CD14-positive monocyte (primary cell): Measurements from ENCODE around the gene SF3A2. TPM values are rescaled to one million over a fixed set of nuclear protein-coding genes. Genes with fewer than 3 reads are reported as not detected.

Experiments
- DNase-seq, 3 donors: peaks; one replicate each; pipeline ENCODE4 v3.0.0-alpha.2; 2011 to 2022
- H2AFZ ChIP-seq: 2 replicates; pipeline ENCODE4 v1.6.0; 2012; ENCODE audit warnings: mild to moderate bottlenecking, low read depth, low read length, inconsistent platforms; ENCODE audit not compliant: insufficient read depth, poor library complexity, severe bottlenecking
- H3K27ac ChIP-seq, 2 donors: 1 replicate in 1 of 2; 2 replicates in 1 of 2; pipeline ENCODE4 v1.5.1; 2012 to 2013; ENCODE audit warnings: low read length in 2 of 2, control low read depth in 1 of 2, inconsistent platforms in 1 of 2, low read depth in 1 of 2, mild to moderate bottlenecking in 1 of 2
- H3K27me3 ChIP-seq, 2 donors: one replicate each; pipeline versions ENCODE4 v1.6.0 to v1.6.1; 2011 to 2013; ENCODE audit warnings: low read length in 2 of 2; ENCODE audit not compliant: control insufficient read depth in 2 of 2, insufficient read depth in 2 of 2
- H3K36me3 ChIP-seq, 2 donors: replicated peaks in 1 of 2; 1 replicate in 1 of 2; 2 replicates in 1 of 2; pipeline versions ENCODE4 v1.5.1 to v1.6.1; 2012 to 2013; ENCODE audit warnings: low read length in 2 of 2, control low read depth in 1 of 2, inconsistent platforms in 1 of 2, mild to moderate bottlenecking in 1 of 2; ENCODE audit not compliant: insufficient read depth in 2 of 2, control insufficient read depth in 1 of 2
- H3K4me1 ChIP-seq, 2 donors: 1 replicate in 1 of 2; 2 replicates in 1 of 2; pipeline versions ENCODE4 v1.5.1 to v1.6.1; 2012 to 2013; ENCODE audit warnings: low read length in 2 of 2, control low read depth in 1 of 2, inconsistent platforms in 1 of 2, mild to moderate bottlenecking in 1 of 2, moderate library complexity in 1 of 2; ENCODE audit not compliant: insufficient read depth in 2 of 2, control insufficient read depth in 1 of 2
- H3K4me2 ChIP-seq: replicated peaks from 2 replicates; pipeline ENCODE3; 2012; ENCODE audit warnings: low read length, moderate library complexity, mild to moderate bottlenecking; ENCODE audit not compliant: poor library complexity, severe bottlenecking; ENCODE audit errors: extremely low read depth
- H3K4me3 ChIP-seq, 3 experiments: fragments of 200-600 bp in 1 of 3; sonication (generic) in 1 of 3; replicated peaks in 1 of 3; 1 replicate in 2 of 3; 2 replicates in 1 of 3; pipeline ENCODE4 v1.5.1; 2011 to 2013; ENCODE audit warnings: low read length in 3 of 3, mild to moderate bottlenecking in 3 of 3, control low read depth in 2 of 3, low read depth in 2 of 3, inconsistent platforms in 1 of 3, moderate library complexity in 1 of 3
- H3K79me2 ChIP-seq: 2 replicates; pipeline ENCODE4 v1.6.0; 2012; ENCODE audit warnings: mild to moderate bottlenecking, control low read depth, inconsistent platforms, low read length, moderate library complexity; ENCODE audit not compliant: insufficient read depth
- H3K9ac ChIP-seq: 2 replicates; pipeline ENCODE4 v1.6.0; 2017; ENCODE audit warnings: low read length, mild to moderate bottlenecking; ENCODE audit not compliant: insufficient read depth, poor library complexity, severe bottlenecking
- H3K9me3 ChIP-seq, 2 donors: replicated peaks in 1 of 2; 1 replicate in 1 of 2; 2 replicates in 1 of 2; pipeline versions ENCODE4 v1.5.1 to v1.6.1; 2012 to 2013; ENCODE audit warnings: low read length in 2 of 2, control low read depth in 1 of 2; ENCODE audit not compliant: control insufficient read depth in 1 of 2, insufficient read depth in 1 of 2
- H4K20me1 ChIP-seq: 2 replicates; pipeline ENCODE4 v1.6.0; 2012; ENCODE audit warnings: mild to moderate bottlenecking, low read length, control low read depth, moderate library complexity; ENCODE audit not compliant: insufficient read depth
- H3K27ac Mint-ChIP-seq, 7 donors: one replicate each; pipeline ENCODE4 v1.8.0; 2020; ENCODE audit warnings: mild to moderate bottlenecking in 7 of 7, mixed read lengths in 7 of 7, moderate library complexity in 6 of 7, inconsistent platforms in 2 of 7
- H3K27me3 Mint-ChIP-seq, 3 donors: one replicate each; pipeline ENCODE4 v1.8.0; 2021 to 2022; ENCODE audit warnings: low read depth in 3 of 3, mild to moderate bottlenecking in 3 of 3, mixed read lengths in 3 of 3, moderate library complexity in 3 of 3, inconsistent platforms in 1 of 3
- H3K36me3 Mint-ChIP-seq, 2 donors: one replicate each; pipeline ENCODE4 v1.8.0; 2020; ENCODE audit warnings: mixed read lengths in 2 of 2, inconsistent platforms in 1 of 2, mild to moderate bottlenecking in 1 of 2
- H3K4me1 Mint-ChIP-seq: one replicate; pipeline ENCODE4 v1.8.0; 2020; ENCODE audit warnings: mild to moderate bottlenecking, mixed read lengths
- H3K4me3 Mint-ChIP-seq, 2 donors: one replicate each; pipeline ENCODE4 v1.8.0; 2020; ENCODE audit warnings: mild to moderate bottlenecking in 2 of 2, mixed read lengths in 2 of 2, moderate library complexity in 1 of 2
- H3K9me3 Mint-ChIP-seq, 7 donors: one replicate each; pipeline ENCODE4 v1.8.0; 2020 to 2022; ENCODE audit warnings: mixed read lengths in 7 of 7, mild to moderate bottlenecking in 6 of 7, moderate library complexity in 6 of 7, inconsistent platforms in 2 of 7
- CTCF ChIP-seq: fragments of 200-600 bp; IDR thresholded peaks from one replicate; pipeline ENCODE4 v1.8.0; 2022; ENCODE audit warnings: antibody characterized with exemption, mild to moderate bottlenecking
- WGBS: methylation state at CpG from one replicate; pipeline ENCODE4 v1.1.5; 2013; ENCODE audit warnings: missing lambda C conversion rate; ENCODE audit not compliant: insufficient coverage; 5-methylcytosine and 5-hydroxymethylcytosine counted together
- intact Hi-C, 2 donors: fragments of 100-400 bp; cut with micrococcal nuclease; formaldehyde crosslinking; loops; one replicate each; pipeline versions ENCODE4 v1.15.0 to v1.15.1; 2023
- polyA plus RNA-seq, 3 donors: library from polyadenylated mRNA; depleted of rRNA in 1 of 3; unstranded in 2 of 3; stranded (reverse) in 1 of 3; fragments of 300-500 nt in 2 of 3; fragments of >200 nt in 1 of 3; fragmentation: Illumina TruSeq in 2 of 3; gene quantifications; 1 replicate in 2 of 3; 2 replicates in 1 of 3; pipeline ENCODE4 v1.2.3, GENCODE V29; 2012 to 2021

SF3A2 gene
- polyA plus RNA-seq, 3 donors = 8.0 to 70.8 (median 11.6) TPM

GRCh38 chr19:2255982-2256685, 19.5 kb downstream of the SF3A2 start, which contains the start of gene JSRP1:
JSRP1 (minus strand) TSS chr19:2256417; CDS start chr19:2255314, 1,103 bp downstream.
- H3K27ac ChIP-seq = no peak within 1 kb of the TSS
- H3K4me3 ChIP-seq = no peak within 1 kb of the TSS
- Mint-ChIP-seq H3K4me1 (peaks cover 25% of the 10 kb centered on the region), H3K27ac (peak within 1 kb of the TSS in 3 of 7 donors; percentile 3 to 55 (median 25)), H3K4me3 (no peak within 1 kb of the TSS), H3K9me3 (peaks cover 0 to 5% (median 0%) of the 10 kb centered on the region in 7 donors), H3K27me3 (peaks cover 34 to 53% (median 42%) of the 10 kb centered on the region in 3 donors), H3K36me3 (peaks cover 0 to 4% of the 10 kb centered on the region in 2 donors)
- peak in 1 of 3 donors; percentile 51 for DNase-seq
- H3K9ac ChIP-seq = no peak within 1 kb of the TSS
- peaks cover 0 to 5% of the 10 kb centered on the region in 2 donors for H3K9me3 ChIP-seq
- peaks cover 19% of the 10 kb centered on the region for H4K20me1 ChIP-seq
- no peaks in the 10 kb centered on the region for H3K79me2 ChIP-seq
- H3K4me1 ChIP-seq = peaks cover 23 to 29% of the 10 kb centered on the region in 2 donors
- WGBS = 85% methylated on average over 17 of the region's 24 CpGs
- intact Hi-C loops = no loop called here
- no peak for TF ChIP-seq CTCF
- no peaks in the 10 kb centered on the region for H3K36me3 ChIP-seq
- H2AFZ ChIP-seq = no peak within 1 kb of the TSS
- H3K27me3 ChIP-seq = peaks cover 14 to 30% of the 10 kb centered on the region in 2 donors
- no peak within 1 kb of the TSS for H3K4me2 ChIP-seq

GRCh38 chr19:2259336-2259735, 22.7 kb downstream of the SF3A2 start:
- Histone ChIP-seq H4K20me1 (no peaks in the 10 kb centered on the region), H3K9me3 (no peaks in the 10 kb centered on the region), H3K4me3 (no peak overlapping the region), H3K4me2 (no peak overlapping the region), H3K27me3 (peaks cover 0 to 1% of the 10 kb centered on the region in 2 donors), H3K9ac (no peak overlapping the region), H3K27ac (no peak overlapping the region), H2AFZ (no peak overlapping the region), H3K79me2 (no peaks in the 10 kb centered on the region), H3K36me3 (no peaks in the 10 kb centered on the region), H3K4me1 (peaks cover 10 to 16% of the 10 kb centered on the region in 2 donors)
- Mint-ChIP-seq H3K36me3 (no peaks in the 10 kb centered on the region), H3K27ac (peak overlapping the region in 1 of 7 donors; percentile 60), H3K9me3 (peaks cover 0 to 1% (median 0%) of the 10 kb centered on the region in 7 donors), H3K4me3 (no peak overlapping the region), H3K27me3 (peaks cover 9 to 21% (median 16%) of the 10 kb centered on the region in 3 donors), H3K4me1 (peaks cover 17% of the 10 kb centered on the region)
- WGBS = 88% methylated on average over 5 of the region's 5 CpGs
- TF ChIP-seq CTCF = no peak
- DNase-seq = no peak
- intact Hi-C loops = no loop called here
